Left renal pelvis (tissue), 4 donors: Measurements from ENCODE around the gene TMED3. TPM values are rescaled to one million over a fixed set of nuclear protein-coding genes. Genes with fewer than 3 reads are reported as not detected.

Experiments
- DNase-seq, 4 donors: peaks; one replicate each; pipeline ENCODE4 v3.0.0-alpha.2; 2013; ENCODE audit warnings: low read depth in 4 of 4, low spot score in 3 of 4
- polyA plus RNA-seq, 4 donors: library from polyadenylated mRNA; unstranded; fragments of 120-200 nt; gene quantifications; one replicate each; pipeline ENCODE4 v1.2.1, GENCODE V29; 2013; ENCODE audit not compliant: insufficient read length in 4 of 4

The TMED3 gene
- 10 to 100 TPM; 61.4 to 66.2 (median 64.2) TPM for polyA plus RNA-seq

DNA sequence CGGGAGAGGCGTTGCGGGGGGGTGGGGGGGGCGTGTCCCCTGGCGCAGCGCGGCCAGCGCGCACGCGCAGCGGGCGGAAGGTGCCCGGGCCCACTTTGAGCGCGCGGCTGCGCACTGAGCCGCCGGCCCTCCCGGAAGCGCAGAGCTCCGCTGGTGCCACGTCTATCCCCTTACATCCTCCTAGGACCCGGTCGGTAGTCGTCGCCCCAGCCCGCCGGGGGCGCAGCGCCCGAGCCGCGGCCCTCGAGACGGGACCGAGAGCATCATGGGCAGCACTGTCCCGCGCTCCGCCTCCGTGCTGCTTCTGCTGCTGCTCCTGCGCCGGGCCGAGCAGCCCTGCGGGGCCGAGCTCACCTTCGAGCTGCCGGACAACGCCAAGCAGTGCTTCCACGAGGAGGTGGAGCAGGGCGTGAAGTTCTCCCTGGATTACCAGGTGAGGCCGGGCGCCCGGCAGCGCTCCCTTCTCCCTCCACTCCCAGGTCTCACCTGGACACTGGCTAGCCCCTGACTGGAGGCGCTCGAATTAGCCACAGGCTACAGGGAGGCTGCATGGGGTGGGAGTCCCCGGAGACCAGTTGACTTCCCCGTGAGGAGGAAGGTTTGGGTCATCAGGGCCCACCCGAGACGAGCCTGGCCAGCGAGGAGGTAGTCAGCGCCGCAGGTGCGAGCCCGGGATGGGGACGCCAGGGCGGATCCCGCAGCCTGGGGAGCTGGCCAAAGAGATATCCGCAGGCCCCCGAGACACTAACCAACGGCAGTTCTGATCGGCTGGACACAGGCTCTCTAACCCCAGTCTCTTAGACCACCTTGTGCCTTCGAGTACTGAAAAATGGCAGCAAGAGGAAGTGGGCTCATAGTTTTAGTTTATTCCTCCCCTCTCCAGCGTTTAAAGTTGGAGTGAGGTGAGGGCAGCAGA, at the start of gene TMED3:
Gene TMED3 (plus strand): TSS at position 128 of the 916 bp plus-strand sequence. CDS start 138 bp downstream, at position 266.
- DNase-seq, result peak; percentile 54 to 67 (median 59)

GRCh38 chr15:79261836-79262235, 49.1 kb upstream of the TMED3 start:
- no peak for DNase-seq

GRCh38 chr15:79265167-79265566, 45.7 kb upstream of the TMED3 start:
- no peak for DNase-seq

DNA sequence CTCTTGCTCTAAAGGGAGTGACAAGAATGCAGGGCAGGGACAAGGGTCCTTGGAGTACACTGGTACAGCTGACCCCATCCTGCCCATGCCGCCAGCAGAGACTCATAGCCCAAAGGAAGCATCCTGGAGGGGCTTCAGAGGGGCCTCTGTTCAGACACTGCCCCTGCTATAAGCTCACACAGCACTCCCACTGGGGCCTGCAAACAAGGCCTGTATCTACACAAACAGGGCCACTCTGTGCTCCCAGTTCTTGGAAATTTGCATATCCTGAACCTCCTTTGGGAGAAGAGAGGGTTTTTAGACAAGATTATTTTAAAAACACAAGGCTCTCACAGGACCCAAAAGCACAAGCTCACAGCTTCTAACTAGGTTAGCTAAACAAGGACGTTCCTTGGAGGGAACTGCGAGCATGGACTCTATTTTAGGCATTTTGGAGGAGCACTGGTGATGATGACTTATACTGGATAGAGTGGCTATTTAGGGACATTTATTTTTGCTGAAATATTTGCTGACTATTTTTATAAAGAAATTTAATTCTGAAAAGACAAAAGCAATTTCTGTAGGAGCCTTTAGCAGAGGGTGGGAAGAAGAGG, 44.8 kb upstream of the TMED3 start:
- DNase-seq, result no peak

DNA sequence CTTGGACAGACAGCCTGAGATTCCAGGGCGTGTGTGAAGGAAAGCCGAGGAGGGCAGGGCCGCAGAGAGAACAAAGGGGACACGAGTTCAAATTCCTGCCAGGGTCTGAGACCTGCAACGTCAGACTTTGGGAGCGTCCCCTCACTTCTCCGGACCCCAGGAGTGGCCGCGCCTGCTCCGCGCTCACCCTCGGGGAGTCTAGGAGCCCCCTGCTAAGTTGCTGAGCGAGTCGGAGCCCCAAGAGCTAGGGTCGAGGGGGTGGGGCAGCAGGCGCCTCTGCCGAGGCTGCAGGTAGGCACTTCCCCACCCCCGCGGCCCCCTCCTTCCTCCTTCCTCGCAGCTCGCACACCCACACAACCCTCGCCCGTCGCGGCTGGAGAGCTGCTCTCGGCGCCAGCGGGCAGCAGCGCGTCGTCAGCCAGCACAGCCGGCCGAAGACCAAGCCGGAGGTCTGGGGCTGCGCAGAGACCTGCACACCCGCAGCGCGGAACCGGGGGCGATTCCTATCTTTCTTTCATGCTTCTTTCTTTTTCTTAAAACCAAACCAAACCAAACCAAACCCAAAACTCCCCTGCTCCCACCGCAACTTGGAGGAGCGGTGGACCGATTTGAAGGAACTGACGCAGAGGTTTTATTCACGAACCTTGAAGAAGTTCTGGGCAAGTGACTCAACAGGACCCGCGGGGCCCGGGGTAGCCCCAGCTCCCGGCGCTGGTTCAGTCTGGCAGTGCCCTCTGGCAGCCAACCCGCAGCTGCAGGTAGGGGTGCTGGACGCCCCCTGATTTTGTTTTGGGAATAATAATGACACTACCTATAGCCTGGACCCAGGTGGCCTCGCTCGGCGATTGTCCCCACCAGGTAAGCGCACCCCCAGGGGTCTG, 28.3 kb upstream of the TMED3 start, which contains the start of gene ANKRD34C:
Gene ANKRD34C (plus strand): TSS at position 352 of the 881 bp plus-strand sequence. CDS start 10,563 bp downstream, outside the sequence.
- DNase-seq, result no peak

- peak; percentile 21 to 49 (median 44) for DNase-seq
Observed at GRCh38 chr15:79283252-79284048, 27.5 kb upstream of the TMED3 start.

- no peak for DNase-seq
Observed at GRCh38 chr15:79290642-79291275, 20.2 kb upstream of the TMED3 start.

DNA sequence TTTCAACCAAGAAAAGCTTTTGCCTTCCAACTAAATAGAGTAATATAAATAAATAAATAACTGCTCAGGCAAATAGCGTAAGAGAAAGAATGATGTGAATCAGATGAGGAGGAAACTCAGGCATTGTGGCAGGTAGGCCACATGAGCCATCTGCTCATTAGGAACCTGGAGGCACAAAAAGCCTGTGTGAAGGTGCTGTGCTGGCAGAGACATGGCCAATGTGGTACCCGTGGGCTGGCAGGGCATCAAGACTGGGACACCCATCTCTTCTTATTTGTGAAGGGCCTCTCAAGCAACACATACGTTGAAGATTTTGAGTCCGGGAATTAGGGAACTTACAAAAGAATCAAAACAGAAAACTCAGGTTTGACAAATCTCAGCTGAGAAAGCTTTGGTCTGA, 18.9 kb upstream of the TMED3 start:
- no peak for DNase-seq

DNA sequence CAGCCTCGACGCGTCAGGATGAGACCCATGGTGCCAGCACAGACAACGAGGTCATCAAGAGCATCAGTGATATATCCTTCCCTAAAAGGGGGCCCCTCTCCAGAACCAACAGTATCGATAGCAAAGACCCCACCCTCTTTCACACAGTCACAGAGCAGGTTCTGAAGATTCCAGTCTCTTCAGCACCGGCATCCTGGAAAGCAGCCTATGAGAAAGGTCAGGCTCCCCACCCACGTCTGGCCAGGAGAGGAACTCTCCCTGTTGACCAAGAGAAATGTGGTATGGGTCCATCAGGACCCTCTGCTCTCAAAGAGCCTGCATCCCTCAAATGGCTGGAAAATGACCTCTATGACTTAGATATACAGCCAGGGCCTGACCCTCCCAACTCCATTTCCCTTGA, 16.8 kb upstream of the TMED3 start:
- DNase-seq, result no peak

DNA sequence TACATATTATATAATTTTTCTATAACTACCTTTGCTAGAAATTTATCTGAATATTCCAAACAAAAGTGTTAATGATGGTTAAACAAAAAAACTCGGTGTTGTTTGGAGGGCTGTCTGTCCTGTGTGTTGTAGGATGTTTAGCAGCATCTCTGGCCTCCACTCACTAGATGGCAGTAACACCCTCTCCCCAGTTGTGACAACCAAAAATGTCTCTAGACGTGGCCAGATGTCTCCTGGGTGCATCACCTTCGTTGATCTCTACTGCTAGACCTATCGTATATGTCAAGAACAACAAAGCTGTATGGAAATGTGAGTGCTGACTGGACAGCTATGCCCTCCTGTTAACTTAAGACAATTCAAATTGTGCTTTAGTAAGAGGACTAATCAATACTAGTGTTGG, 14.3 kb upstream of the TMED3 start:
- no peak for DNase-seq

DNA sequence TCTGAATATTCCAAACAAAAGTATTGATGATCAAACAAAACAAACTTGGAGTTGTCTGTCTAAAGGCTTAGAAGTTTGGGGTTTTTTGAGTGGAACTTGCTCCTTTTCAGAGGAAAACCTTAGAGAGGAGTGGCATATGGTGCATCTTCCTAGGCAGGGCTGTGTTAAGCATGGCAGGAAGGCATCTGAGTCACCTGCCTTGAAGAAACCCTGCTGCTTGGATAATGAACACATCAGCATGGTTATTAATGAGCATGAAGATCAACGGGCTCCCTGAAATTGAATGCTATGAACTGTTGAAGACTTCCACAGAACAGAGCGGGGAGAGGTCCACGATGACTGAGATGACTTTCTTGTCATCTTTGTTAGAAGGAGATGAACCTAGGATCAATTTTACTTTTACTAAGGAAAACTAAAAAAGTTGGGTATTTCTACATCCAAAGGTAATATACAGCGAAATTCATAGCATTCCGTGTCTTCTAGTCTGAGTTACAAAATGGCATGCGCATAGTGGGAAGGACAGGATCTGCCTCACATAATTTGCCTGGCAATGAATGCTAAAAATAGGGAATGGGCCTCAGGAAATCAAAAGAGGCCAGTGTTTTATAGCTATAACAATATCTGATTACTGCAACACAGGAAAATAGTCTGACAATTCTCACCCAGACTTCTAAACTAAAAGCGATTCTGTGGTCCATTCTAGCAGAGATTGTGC, 11.6 kb upstream of the TMED3 start:
- DNase-seq, result no peak

GRCh38 chr15:79299841-79300235, 11.1 kb upstream of the TMED3 start:
- DNase-seq, result no peak

- no peak for DNase-seq
Observed at GRCh38 chr15:79307251-79307650, 3.7 kb upstream of the TMED3 start.

DNA sequence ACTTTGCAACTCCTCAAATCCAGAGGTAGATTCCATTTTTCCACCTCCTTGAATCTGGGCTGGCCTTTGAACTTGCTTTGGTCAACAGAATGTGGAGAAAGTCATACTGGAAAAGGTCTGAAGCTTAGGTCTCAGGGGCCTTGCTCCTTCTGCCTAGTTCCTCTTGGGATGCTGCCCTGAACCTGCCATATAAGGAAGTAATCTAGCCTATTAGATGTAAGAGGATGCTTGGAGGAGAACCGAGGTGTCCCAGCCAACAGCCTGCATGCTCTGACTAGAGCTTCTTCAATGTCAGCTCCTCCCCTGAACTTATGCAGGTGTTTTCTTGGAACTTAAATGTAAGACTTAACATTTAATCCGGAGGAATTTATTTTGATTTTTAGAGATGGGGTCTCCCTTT, 2.0 kb upstream of the TMED3 start:
- no peak for DNase-seq

- peak in 2 of 4 donors; percentile 8 to 21 for DNase-seq
Observed at GRCh38 chr15:79310612-79310984, 314 bp upstream of the TMED3 start.

DNA sequence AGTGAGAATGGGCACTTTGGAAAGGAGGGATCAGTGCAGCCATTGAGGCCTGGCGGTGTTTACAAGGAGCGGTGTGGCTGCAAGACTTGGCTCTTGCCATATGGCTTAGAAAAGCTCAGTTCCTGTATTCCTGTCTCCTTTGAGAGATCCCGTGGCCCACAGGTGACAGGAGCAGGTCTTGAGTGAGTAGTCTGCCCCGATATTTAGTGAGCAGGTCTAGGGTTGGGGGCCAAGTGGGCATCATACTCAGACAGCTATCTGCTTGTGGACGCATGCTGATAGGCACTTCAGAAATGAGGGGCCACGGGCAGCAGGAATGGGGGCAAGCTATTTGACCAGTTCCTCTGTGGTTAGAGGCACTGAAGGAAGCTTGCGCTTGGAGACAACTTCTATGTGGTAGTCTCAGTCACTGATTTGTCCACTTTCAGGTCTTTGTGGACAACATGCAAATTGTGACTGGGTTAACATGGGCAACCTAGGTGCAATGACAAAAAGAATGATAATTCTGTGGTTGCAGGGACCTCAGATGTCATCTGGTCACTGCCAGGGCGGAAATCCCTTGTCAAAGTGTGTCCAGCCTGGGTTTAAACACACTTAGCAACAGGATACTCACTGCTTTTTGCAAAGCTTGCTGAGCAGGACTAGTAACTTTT, 1.1 kb downstream of the TMED3 start:
- no peak for DNase-seq

GRCh38 chr15:79314186-79314585, 3.3 kb downstream of the TMED3 start:
- no peak for DNase-seq

DNA sequence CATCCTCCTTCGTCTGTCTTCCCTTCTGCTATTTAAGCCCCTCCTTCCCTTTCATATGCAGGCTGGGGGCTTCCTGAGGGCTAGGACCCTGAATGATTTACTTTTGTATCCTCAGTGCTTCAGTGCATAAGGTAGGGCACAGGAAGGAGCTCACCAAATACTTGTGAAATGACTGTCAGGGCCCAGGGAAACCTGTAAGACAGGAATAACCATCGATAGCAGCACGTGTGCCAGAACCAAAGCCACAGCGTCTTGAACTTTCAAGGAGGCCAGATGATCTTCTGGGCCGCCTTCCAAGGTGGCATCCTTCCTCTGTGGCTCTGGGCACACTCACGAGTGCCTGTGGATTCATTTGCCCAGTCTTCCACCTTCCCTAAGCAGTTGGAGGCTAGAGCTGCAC, 3.9 kb downstream of the TMED3 start:
- DNase-seq, result no peak
